GM18499 (cell line): ENCODE results near the gene CNNM4.

Experiments used
- ATAC-seq: cut with Tn5 transposase; IDR thresholded peaks from one replicate; pipeline ENCODE4 v1.9.1; 2021; ENCODE audit warnings: moderate number of reproducible peaks; ENCODE audit not compliant: insufficient read depth, unreplicated experiment

The CNNM4 gene

GRCh38 chr2:96847586-96847985, 86.9 kb downstream of the CNNM4 start:
- ATAC-seq: no peak

GRCh38 chr2:96848264-96848663, 87.6 kb downstream of the CNNM4 start:
- no peak for ATAC-seq

- no peak for ATAC-seq
Observed at GRCh38 chr2:96852667-96853066, 92.0 kb downstream of the CNNM4 start.

GRCh38 chr2:96853321-96853720, 92.6 kb downstream of the CNNM4 start:
- ATAC-seq: no peak

GRCh38 chr2:96856776-96857666, 96.3 kb downstream of the CNNM4 start:
- no peak for ATAC-seq

GRCh38 chr2:96857667-96858372, 97.1 kb downstream of the CNNM4 start, which contains the start of gene ANKRD39:
Gene ANKRD39 (minus strand): TSS chr2:96858016. CDS start chr2:96857987, 29 bp downstream.
- peak; percentile 82 for ATAC-seq

- ATAC-seq: no peak
Observed at GRCh38 chr2:96859099-96859649, 98.5 kb downstream of the CNNM4 start.

GRCh38 chr2:96859681-96860064, 99.0 kb downstream of the CNNM4 start:
- ATAC-seq: no peak

- no peak for ATAC-seq
Observed at GRCh38 chr2:96860065-96861029, 99.6 kb downstream of the CNNM4 start.

- ATAC-seq: no peak
Observed at GRCh38 chr2:96861074-96861473, 100.4 kb downstream of the CNNM4 start.
